HepG2 (cell line): ENCODE measurements around the gene NXN. TPM values are rescaled to one million over a fixed set of nuclear protein-coding genes. Genes with fewer than 3 reads are reported as not detected.

Experiments
- GATA4 ChIP-seq: sonication (generic); IDR thresholded peaks from 2 replicates; pipeline ENCODE4 v1.6.1; 2016; ENCODE audit warnings: antibody characterized with exemption, low read depth, borderline replicate concordance
- SMARCE1 ChIP-seq: fragments of 450-650 bp; IDR thresholded peaks from 2 replicates; pipeline ENCODE4 v1.6.1; 2017; ENCODE audit warnings: borderline replicate concordance
- SP2 ChIP-seq: sonication (generic); formaldehyde crosslinking; IDR thresholded peaks from 2 replicates; pipeline ENCODE4 v1.5.1; 2020; ENCODE audit warnings: mild to moderate bottlenecking, missing genetic modification reagents
- SPEN ChIP-seq: sonication (generic); formaldehyde crosslinking; IDR thresholded peaks from 2 replicates; pipeline ENCODE4 v1.5.1; 2020; ENCODE audit warnings: low read depth, mild to moderate bottlenecking, missing genetic modification reagents
- SRSF9 ChIP-seq: fragments of 200-400 bp; formaldehyde crosslinking; IDR thresholded peaks from 2 replicates; pipeline ENCODE4 v1.6.1; 2018; ENCODE audit warnings: borderline replicate concordance, mild to moderate bottlenecking, low read depth, low read length; ENCODE audit not compliant: insufficient read depth, poor library complexity, severe bottlenecking
- STAG1 ChIP-seq: sonication (generic); formaldehyde crosslinking; IDR thresholded peaks from 2 replicates; pipeline ENCODE4 v1.4.0; 2020; ENCODE audit warnings: missing genetic modification reagents
- TCF7L2 ChIP-seq: IDR thresholded peaks from 2 replicates; pipeline ENCODE4 v1.6.1; 2011; ENCODE audit warnings: mild to moderate bottlenecking, low read depth, low read length, moderate library complexity
- ZBTB8A ChIP-seq: sonication (generic); formaldehyde crosslinking; IDR thresholded peaks from 2 replicates; pipeline ENCODE4 v1.4.0; 2020; ENCODE audit warnings: mild to moderate bottlenecking, low read depth, missing genetic modification reagents, borderline replicate concordance
- ZKSCAN5 ChIP-seq: sonication (generic); formaldehyde crosslinking; IDR thresholded peaks from 2 replicates; pipeline ENCODE4 v1.5.1; 2020; ENCODE audit warnings: mild to moderate bottlenecking, missing genetic modification reagents
- ZNF431 ChIP-seq: sonication (generic); formaldehyde crosslinking; IDR thresholded peaks from 2 replicates; pipeline ENCODE4 v1.9.0; 2022; ENCODE audit warnings: missing genetic modification reagents, low read depth, mild to moderate bottlenecking, borderline replicate concordance
- ZNF569 ChIP-seq: sonication (generic); formaldehyde crosslinking; IDR thresholded peaks from 2 replicates; pipeline ENCODE4 v1.5.0; 2020; ENCODE audit warnings: mild to moderate bottlenecking, missing genetic modification reagents, moderate library complexity, borderline replicate concordance
- ZNF605 ChIP-seq: sonication (generic); formaldehyde crosslinking; IDR thresholded peaks from 2 replicates; pipeline ENCODE4 v1.8.0; 2022; ENCODE audit warnings: mild to moderate bottlenecking, missing genetic modification reagents
- ZNF720 ChIP-seq: sonication (generic); formaldehyde crosslinking; IDR thresholded peaks from 2 replicates; pipeline ENCODE4 v1.4.0; 2020; ENCODE audit warnings: missing genetic modification reagents
- polyA plus RNA-seq, 8 experiments: library from polyadenylated mRNA; depleted of rRNA in 3 of 8; stranded (reverse) in 7 of 8; unstranded in 1 of 8; fragments of >200 nt; fragmentation: Illumina TruSeq in 4 of 8; extraction: Trizol in 4 of 8; gene quantifications; 2 replicates each; pipeline versions ENCODE4 v1.2.1 to v1.2.3, GENCODE V29; 2011 to 2016; ENCODE audit warnings: low read depth in 4 of 8, missing spikeins in 1 of 8, mixed read lengths in 1 of 8; ENCODE audit not compliant: insufficient read depth in 1 of 8
- total RNA-seq, 5 experiments: library from RNA; depleted of rRNA; stranded (reverse); fragments of >200 nt; fragmentation: Illumina TruSeq; extraction: Trizol; gene quantifications; 2 replicates each; pipeline ENCODE4 v1.2.3, GENCODE V29; 2016; ENCODE audit warnings: low read depth in 1 of 5
- TF ChIP-seq, protein P1 (sequence below): sonication (generic); formaldehyde crosslinking; IDR thresholded peaks from 2 replicates; pipeline ENCODE4 v1.4.0; 2020; ENCODE audit warnings: low read depth, mild to moderate bottlenecking, missing genetic modification reagents
- TF ChIP-seq, protein P2 (sequence below): sonication (generic); formaldehyde crosslinking; IDR thresholded peaks from 2 replicates; pipeline ENCODE4 v1.8.0; 2022; ENCODE audit warnings: missing genetic modification reagents, mild to moderate bottlenecking, moderate library complexity, borderline replicate concordance
- TF ChIP-seq, protein P3 (sequence below): sonication (generic); formaldehyde crosslinking; IDR thresholded peaks from 2 replicates; pipeline ENCODE4 v1.5.0; 2020; ENCODE audit warnings: mild to moderate bottlenecking, missing genetic modification reagents
- TF ChIP-seq, protein P4 (sequence below): sonication (generic); formaldehyde crosslinking; IDR thresholded peaks from 2 replicates; pipeline ENCODE4 v1.4.0; 2020; ENCODE audit warnings: missing genetic modification reagents; ENCODE audit errors: not compliant biosample characterization
- TF ChIP-seq, protein P5 (sequence below): sonication (generic); formaldehyde crosslinking; IDR thresholded peaks from 2 replicates; pipeline ENCODE4 v1.8.0; 2022; ENCODE audit warnings: missing genetic modification reagents, low read depth, mild to moderate bottlenecking, borderline replicate concordance
- TF ChIP-seq, protein P6 (sequence below): sonication (generic); formaldehyde crosslinking; IDR thresholded peaks from 2 replicates; pipeline ENCODE4 v1.8.1; 2022; ENCODE audit warnings: low read depth, mild to moderate bottlenecking, missing genetic modification reagents

The NXN gene
- total and polyA plus RNA-seq, 2 of the 13 experiments (the other 11 are each of a cell fraction or from before 2014, with no cell fraction given) = 22.2 to 24.3 TPM

DNA sequence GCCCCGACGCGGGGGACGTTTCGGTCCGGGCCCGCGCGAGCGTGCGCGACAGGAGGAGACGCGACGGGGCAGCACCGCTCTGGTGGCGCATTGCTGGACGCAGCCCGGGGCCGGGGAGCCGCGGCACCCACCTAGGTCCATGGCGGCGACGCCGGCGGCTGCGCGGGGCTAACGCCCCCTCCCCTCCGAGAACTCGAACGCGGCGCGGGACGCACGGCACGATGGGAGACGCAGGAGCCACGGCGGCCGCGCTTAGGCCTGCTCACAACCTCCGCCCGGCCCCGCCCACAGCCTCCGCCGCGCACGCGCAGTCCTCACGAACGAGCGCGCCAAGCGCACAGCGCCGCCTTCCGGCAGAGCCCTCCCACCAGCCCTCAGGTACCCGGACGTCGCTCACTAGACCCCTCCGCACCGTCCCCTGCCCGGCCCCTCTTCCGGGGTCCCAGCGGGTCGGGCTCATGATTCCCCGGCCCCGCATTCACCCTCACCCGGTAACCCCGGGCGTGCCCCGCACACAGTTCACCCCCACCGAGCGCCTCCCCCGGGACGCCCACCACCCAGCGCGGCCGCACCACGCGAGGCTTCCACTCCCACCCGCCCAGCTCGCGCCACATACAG lies 227.5 kb downstream of the NXN start, which contains the start of gene GEMIN4 (continued):
- TF ChIP-seq SMARCE1 (no peak), ZNF569 (CRISPR knock-in tag) (no peak), STAG1 (CRISPR knock-in tag) (peak; percentile 53), ZNF605 (CRISPR knock-in tag) (no peak), TCF7L2 (no peak), ZBTB8A (no peak), SRSF9 (no peak), SPEN (CRISPR knock-in tag) (peak; percentile 97), ZKSCAN5 (CRISPR knock-in tag) (0 out of 2 replicates have a peak, but pooled peaks have one; percentile 34), GATA4 (no peak), SP2 (peak; percentile 47; the same call in 1 of the 2 replicates), ZNF431 (CRISPR knock-in tag) (no peak), ZNF720 (no peak)
- TF ChIP-seq, protein P1, sequence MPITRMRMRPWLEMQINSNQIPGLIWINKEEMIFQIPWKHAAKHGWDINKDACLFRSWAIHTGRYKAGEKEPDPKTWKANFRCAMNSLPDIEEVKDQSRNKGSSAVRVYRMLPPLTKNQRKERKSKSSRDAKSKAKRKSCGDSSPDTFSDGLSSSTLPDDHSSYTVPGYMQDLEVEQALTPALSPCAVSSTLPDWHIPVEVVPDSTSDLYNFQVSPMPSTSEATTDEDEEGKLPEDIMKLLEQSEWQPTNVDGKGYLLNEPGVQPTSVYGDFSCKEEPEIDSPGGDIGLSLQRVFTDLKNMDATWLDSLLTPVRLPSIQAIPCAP (CRISPR knock-in tag) = no peak
- TF ChIP-seq, protein P2, sequence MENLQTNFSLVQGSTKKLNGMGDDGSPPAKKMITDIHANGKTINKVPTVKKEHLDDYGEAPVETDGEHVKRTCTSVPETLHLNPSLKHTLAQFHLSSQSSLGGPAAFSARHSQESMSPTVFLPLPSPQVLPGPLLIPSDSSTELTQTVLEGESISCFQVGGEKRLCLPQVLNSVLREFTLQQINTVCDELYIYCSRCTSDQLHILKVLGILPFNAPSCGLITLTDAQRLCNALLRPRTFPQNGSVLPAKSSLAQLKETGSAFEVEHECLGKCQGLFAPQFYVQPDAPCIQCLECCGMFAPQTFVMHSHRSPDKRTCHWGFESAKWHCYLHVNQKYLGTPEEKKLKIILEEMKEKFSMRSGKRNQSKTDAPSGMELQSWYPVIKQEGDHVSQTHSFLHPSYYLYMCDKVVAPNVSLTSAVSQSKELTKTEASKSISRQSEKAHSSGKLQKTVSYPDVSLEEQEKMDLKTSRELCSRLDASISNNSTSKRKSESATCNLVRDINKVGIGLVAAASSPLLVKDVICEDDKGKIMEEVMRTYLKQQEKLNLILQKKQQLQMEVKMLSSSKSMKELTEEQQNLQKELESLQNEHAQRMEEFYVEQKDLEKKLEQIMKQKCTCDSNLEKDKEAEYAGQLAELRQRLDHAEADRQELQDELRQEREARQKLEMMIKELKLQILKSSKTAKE (CRISPR knock-in tag) = no peak
- TF ChIP-seq, protein P3, sequence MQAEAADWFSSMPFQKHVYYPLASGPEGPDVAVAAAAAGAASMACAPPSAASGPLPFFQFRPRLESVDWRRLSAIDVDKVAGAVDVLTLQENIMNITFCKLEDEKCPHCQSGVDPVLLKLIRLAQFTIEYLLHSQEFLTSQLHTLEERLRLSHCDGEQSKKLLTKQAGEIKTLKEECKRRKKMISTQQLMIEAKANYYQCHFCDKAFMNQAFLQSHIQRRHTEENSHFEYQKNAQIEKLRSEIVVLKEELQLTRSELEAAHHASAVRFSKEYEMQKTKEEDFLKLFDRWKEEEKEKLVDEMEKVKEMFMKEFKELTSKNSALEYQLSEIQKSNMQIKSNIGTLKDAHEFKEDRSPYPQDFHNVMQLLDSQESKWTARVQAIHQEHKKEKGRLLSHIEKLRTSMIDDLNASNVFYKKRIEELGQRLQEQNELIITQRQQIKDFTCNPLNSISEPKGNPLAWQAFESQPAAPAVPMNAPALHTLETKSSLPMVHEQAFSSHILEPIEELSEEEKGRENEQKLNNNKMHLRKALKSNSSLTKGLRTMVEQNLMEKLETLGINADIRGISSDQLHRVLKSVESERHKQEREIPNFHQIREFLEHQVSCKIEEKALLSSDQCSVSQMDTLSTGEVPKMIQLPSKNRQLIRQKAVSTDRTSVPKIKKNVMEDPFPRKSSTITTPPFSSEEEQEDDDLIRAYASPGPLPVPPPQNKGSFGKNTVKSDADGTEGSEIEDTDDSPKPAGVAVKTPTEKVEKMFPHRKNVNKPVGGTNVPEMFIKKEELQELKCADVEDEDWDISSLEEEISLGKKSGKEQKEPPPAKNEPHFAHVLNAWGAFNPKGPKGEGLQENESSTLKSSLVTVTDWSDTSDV (CRISPR knock-in tag) = no peak; the same call in 1 of the 2 replicates
- TF ChIP-seq, protein P4, sequence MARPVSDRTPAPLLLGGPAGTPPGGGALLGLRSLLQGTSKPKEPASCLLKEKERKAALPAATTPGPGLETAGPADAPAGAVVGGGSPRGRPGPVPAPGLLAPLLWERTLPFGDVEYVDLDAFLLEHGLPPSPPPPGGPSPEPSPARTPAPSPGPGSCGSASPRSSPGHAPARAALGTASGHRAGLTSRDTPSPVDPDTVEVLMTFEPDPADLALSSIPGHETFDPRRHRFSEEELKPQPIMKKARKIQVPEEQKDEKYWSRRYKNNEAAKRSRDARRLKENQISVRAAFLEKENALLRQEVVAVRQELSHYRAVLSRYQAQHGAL (CRISPR knock-in tag) = no peak
- TF ChIP-seq, protein P5, sequence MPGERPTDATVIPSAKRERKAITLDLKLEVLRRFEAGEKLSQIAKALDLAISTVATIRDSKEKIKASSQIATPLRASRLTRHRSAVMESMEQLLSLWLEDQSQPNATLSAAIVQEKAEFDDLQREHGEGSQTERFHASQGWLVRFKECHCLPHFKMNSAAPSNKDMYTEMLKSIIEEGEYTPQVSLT (CRISPR knock-in tag) = no peak; the same call in 1 of the 2 replicates
- TF ChIP-seq, protein P6, sequence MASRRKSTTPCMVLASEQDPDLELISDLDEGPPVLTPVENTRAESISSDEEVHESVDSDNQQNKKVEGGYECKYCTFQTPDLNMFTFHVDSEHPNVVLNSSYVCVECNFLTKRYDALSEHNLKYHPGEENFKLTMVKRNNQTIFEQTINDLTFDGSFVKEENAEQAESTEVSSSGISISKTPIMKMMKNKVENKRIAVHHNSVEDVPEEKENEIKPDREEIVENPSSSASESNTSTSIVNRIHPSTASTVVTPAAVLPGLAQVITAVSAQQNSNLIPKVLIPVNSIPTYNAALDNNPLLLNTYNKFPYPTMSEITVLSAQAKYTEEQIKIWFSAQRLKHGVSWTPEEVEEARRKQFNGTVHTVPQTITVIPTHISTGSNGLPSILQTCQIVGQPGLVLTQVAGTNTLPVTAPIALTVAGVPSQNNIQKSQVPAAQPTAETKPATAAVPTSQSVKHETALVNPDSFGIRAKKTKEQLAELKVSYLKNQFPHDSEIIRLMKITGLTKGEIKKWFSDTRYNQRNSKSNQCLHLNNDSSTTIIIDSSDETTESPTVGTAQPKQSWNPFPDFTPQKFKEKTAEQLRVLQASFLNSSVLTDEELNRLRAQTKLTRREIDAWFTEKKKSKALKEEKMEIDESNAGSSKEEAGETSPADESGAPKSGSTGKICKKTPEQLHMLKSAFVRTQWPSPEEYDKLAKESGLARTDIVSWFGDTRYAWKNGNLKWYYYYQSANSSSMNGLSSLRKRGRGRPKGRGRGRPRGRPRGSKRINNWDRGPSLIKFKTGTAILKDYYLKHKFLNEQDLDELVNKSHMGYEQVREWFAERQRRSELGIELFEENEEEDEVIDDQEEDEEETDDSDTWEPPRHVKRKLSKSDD (CRISPR knock-in tag) = peak; percentile 80
